Endothelial cell of umbilical vein (primary cell): Measurements from ENCODE around the gene DCPS. TPM values are rescaled to one million over a fixed set of nuclear protein-coding genes. Genes with fewer than 3 reads are reported as not detected.

Experiments
- BruUV-seq: library from RNA; stranded (reverse); fragments of 400-500 nt; replicated peaks from 2 replicates; lab custom pipeline; 2021; lab: Mats Ljungman, UMichigan
- CTCF ChIA-PET: fragments of 300-600, 350-600 bp; sonication (Branson Sonifier 250); formaldehyde crosslinking; loops from one replicate; lab custom pipeline; 2021; ENCODE audit warnings: antibody characterized with exemption, inconsistent platforms; lab: Charles Lee
- POLR2A ChIA-PET: fragments of 300-600, 350-600 bp; sonication (Branson Sonifier 250); formaldehyde crosslinking; loops from one replicate; lab custom pipeline; 2021; ENCODE audit warnings: antibody characterized with exemption, inconsistent platforms; lab: Charles Lee
- DNase-seq: peaks from one replicate; pipeline ENCODE4 v3.0.0-alpha.2; 2011; ENCODE audit warnings: low read depth, low spot score
- FAIRE-seq: peaks from 2 replicates; lab custom pipeline; 2011; peaks lifted over from hg19 to GRCh38; lab: Jason Lieb, UNC
- H2AFZ ChIP-seq: 2 replicates; pipeline ENCODE4 v1.6.0; 2012; ENCODE audit warnings: low read depth, low read length, control low read depth, inconsistent platforms
- H3K27ac ChIP-seq: 2 replicates; pipeline ENCODE4 v1.5.1; 2011; ENCODE audit warnings: low read depth, mild to moderate bottlenecking, control low read depth, low read length, moderate library complexity; ENCODE audit not compliant: insufficient read depth
- H3K27me3 ChIP-seq, 2 experiments: 2 replicates each; pipeline versions ENCODE4 v1.6.0 to v1.6.1; 2011; ENCODE audit warnings: low read length in 2 of 2, mixed read lengths in 1 of 2; ENCODE audit not compliant: control insufficient read depth in 2 of 2, insufficient read depth in 2 of 2
- H3K36me3 ChIP-seq, 2 experiments: 2 replicates in 1 of 2; 3 replicates in 1 of 2; pipeline ENCODE4 v1.5.1; 2011; ENCODE audit warnings: low read length in 2 of 2, mild to moderate bottlenecking in 1 of 2, moderate library complexity in 1 of 2; ENCODE audit not compliant: control insufficient read depth in 2 of 2, insufficient read depth in 2 of 2; ENCODE audit errors: extremely low read depth in 1 of 2
- H3K4me1 ChIP-seq: 3 replicates; pipeline ENCODE4 v1.5.1; 2011; ENCODE audit warnings: mild to moderate bottlenecking, low read length; ENCODE audit not compliant: control insufficient read depth, insufficient read depth; ENCODE audit errors: extremely low read depth
- H3K4me2 ChIP-seq: 2 replicates; pipeline ENCODE4 v1.6.1; 2011; ENCODE audit warnings: low read length, control low read depth, mixed read lengths; ENCODE audit not compliant: insufficient read depth
- H3K4me3 ChIP-seq, 3 experiments: fragments of 200-600 bp in 1 of 3; sonication (generic), shearing (Covaris generic) in 1 of 3; replicated peaks in 1 of 3; 2 replicates each; pipeline ENCODE4 v1.5.1; 2011 to 2016; ENCODE audit warnings: control low read depth in 3 of 3, low read length in 3 of 3, mild to moderate bottlenecking in 2 of 3, inconsistent platforms in 1 of 3, low read depth in 1 of 3, moderate library complexity in 1 of 3; ENCODE audit not compliant: insufficient read depth in 1 of 3
- H3K79me2 ChIP-seq: 2 replicates; pipeline ENCODE4 v1.6.0; 2012; ENCODE audit warnings: low read length, inconsistent platforms; ENCODE audit not compliant: control insufficient read depth, insufficient read depth
- H3K9ac ChIP-seq: replicated peaks from 2 replicates; pipeline ENCODE3; 2011; ENCODE audit warnings: low read length, control low read depth; ENCODE audit not compliant: insufficient read depth; ENCODE audit errors: extremely low read depth
- H3K9me1 ChIP-seq: replicated peaks from 3 replicates; pipeline ENCODE4 v1.6.0; 2011; ENCODE audit warnings: mild to moderate bottlenecking, low read length; ENCODE audit not compliant: control insufficient read depth, insufficient read depth; ENCODE audit errors: extremely low read depth
- H3K9me3 ChIP-seq: replicated peaks from 2 replicates; pipeline ENCODE4 v1.5.1; 2012; ENCODE audit warnings: low read length, inconsistent platforms; ENCODE audit not compliant: control insufficient read depth, insufficient read depth
- H4K20me1 ChIP-seq: replicated peaks from 2 replicates; pipeline ENCODE3; 2011; ENCODE audit warnings: mild to moderate bottlenecking, low read length; ENCODE audit not compliant: control insufficient read depth, insufficient read depth; ENCODE audit errors: extremely low read depth
- CTCF ChIP-seq, 2 donors: IDR thresholded peaks; 1 replicate in 1 of 2; 2 replicates in 1 of 2; pipeline ENCODE4 v1.5.1; 2011; ENCODE audit warnings: low read length in 2 of 2, mild to moderate bottlenecking in 2 of 2, moderate library complexity in 2 of 2, control low read depth in 1 of 2, inconsistent platforms in 1 of 2, low read depth in 1 of 2; ENCODE audit not compliant: insufficient read depth in 1 of 2; ENCODE audit errors: extremely low read depth in 1 of 2
- EZH2 ChIP-seq: IDR thresholded peaks from 2 replicates; pipeline ENCODE4 v1.6.1; 2012; ENCODE audit warnings: borderline replicate concordance, low read depth, mild to moderate bottlenecking, moderate library complexity, low read length, inconsistent platforms; ENCODE audit not compliant: severe bottlenecking
- FOS ChIP-seq: IDR thresholded peaks from 2 replicates; pipeline ENCODE4 v1.6.1; 2011; ENCODE audit warnings: mild to moderate bottlenecking, low read length, moderate library complexity, borderline replicate concordance; ENCODE audit not compliant: insufficient read depth
- GATA2 ChIP-seq: IDR thresholded peaks from 2 replicates; pipeline ENCODE4 v1.7.0; 2011; ENCODE audit warnings: low read depth, mild to moderate bottlenecking, moderate library complexity, mixed read lengths, low read length; ENCODE audit not compliant: insufficient read length, insufficient read depth
- JUN ChIP-seq: IDR thresholded peaks from 2 replicates; pipeline ENCODE4 v1.6.1; 2011; ENCODE audit warnings: borderline replicate concordance, low read depth; ENCODE audit not compliant: insufficient read length, insufficient read depth
- MAX ChIP-seq: IDR thresholded peaks from 2 replicates; pipeline ENCODE4 v1.6.1; 2011; ENCODE audit not compliant: insufficient read depth, insufficient read length
- MYC ChIP-seq: IDR thresholded peaks from one replicate; pipeline ENCODE4 v1.6.1; 2011; ENCODE audit warnings: mild to moderate bottlenecking, low read depth, low read length
- POLR2A ChIP-seq: IDR thresholded peaks from 2 replicates; pipeline ENCODE4 v1.6.1; 2012; ENCODE audit warnings: low read depth, mild to moderate bottlenecking, control low read depth, low read length
- POLR2AphosphoS5 ChIP-seq: IDR thresholded peaks from 2 replicates; pipeline ENCODE4 v1.6.1; 2012; ENCODE audit warnings: low read depth, mild to moderate bottlenecking, control low read depth, low read length, moderate library complexity; ENCODE audit not compliant: insufficient read depth
- dilution Hi-C: fragments of 300-500 bp; cut with MboI; formaldehyde crosslinking; loops from one replicate; pipeline ENCODE4 v1.15.0; 2019; ENCODE audit warnings: low sequenced_read_pairs; ENCODE audit not compliant: extremely low pct_ligation_motif_present
- intact Hi-C: fragments of 100-400 bp; cut with micrococcal nuclease; formaldehyde crosslinking; loops from one replicate; pipeline ENCODE4 v1.10.0; 2022
- polyA plus RNA-seq, 4 experiments: library from polyadenylated mRNA; depleted of rRNA in 3 of 4; stranded (reverse) in 3 of 4; unstranded in 1 of 4; fragments of >200 nt; gene quantifications; 2 replicates each; pipeline versions ENCODE4 v1.2.1 to v1.2.3, GENCODE V29; 2011 to 2012; ENCODE audit warnings: missing spikeins in 1 of 4
- total RNA-seq: library from RNA; stranded (reverse); gene quantifications from 2 replicates; pipeline ENCODE4 v1.2.3, GENCODE V29; 2021

Gene DCPS
- total and polyA plus RNA-seq, 2 donors (not counting 3 experiments of a cell fraction or from before 2014, with no cell fraction given), result 19.6 to 36.0 TPM

DNA sequence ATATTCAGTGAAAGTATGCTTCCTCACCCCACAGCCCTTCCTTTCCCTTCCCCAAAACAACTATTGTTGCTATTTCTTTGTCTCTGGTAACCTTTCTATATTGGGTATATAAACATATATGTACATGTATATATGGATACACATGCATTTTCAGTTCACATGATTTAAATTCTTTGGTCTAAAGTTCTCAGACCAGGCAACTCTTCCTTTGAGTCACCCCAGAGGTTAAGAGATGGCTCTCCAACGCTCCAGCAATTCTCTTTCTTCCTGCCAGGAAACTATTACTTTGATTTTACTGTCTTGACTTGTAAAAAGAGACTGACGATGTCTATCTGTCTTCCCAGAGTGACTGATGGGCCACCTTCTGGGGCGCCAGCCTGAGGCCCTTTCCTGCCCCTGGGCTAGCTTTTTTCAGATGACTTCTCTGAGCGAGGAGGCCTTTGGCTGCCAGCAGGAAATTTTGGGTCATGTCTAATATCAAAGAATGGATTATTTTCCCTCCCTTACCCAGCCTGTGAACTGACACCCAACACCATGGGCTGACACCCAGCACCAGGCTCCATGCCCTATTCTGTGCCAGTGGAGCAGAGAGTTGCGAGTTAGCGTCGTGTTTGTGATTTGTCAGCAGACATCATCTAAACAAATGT lies 37.2 kb downstream of the DCPS start:
- H4K20me1 ChIP-seq, result no peaks in the 10 kb centered on the region
- H3K4me1 ChIP-seq, result peaks cover 51% of the 10 kb centered on the region
- H3K79me2 ChIP-seq, result no peaks in the 10 kb centered on the region
- BruUV-seq, result no TSS peak
- H3K36me3 ChIP-seq, result no peaks in the 10 kb centered on the region
- no peaks in the 10 kb centered on the region for H3K9me3 ChIP-seq
- intact Hi-C loops, result no loop called here
- dilution Hi-C loops, result no loop called here
- H3K4me2 ChIP-seq, result peak overlapping the region; percentile 31
- POLR2A ChIA-PET, result interaction anchor here (1.0 kb wide), 1 partner anchor 13 kb away, joined by 3 read pairs; no protein-coding TSS in a partner anchor
- H3K27me3 ChIP-seq, result no peaks in the 10 kb centered on the region
- no peak overlapping the region for H3K9ac ChIP-seq
- no peak for FAIRE-seq
- no peak for TF ChIP-seq EZH2
- no peak for TF ChIP-seq CTCF (IDR thresholded peaks at IDR 0.05; ENCODE audit: extremely low read depth in 1 of 2, insufficient read depth in 1 of 2, low read depth in 1 of 2, low read length in 2 of 2)
- no peak for TF ChIP-seq MAX
- no peak for TF ChIP-seq POLR2AphosphoS5
- no peak for TF ChIP-seq GATA2
- no peak for TF ChIP-seq JUN
- no peak for TF ChIP-seq MYC
- TF ChIP-seq FOS, result no peak
- no peak for TF ChIP-seq POLR2A
- H3K9me1 ChIP-seq, result no peaks in the 10 kb centered on the region
- DNase-seq, result no peak
- H2AFZ ChIP-seq, result no peak overlapping the region
- peak overlapping the region; percentile 53 for H3K27ac ChIP-seq
- H3K4me3 ChIP-seq, result no peak overlapping the region
- CTCF ChIA-PET, result interaction anchor here (1.0 to 1.9 kb wide), 5 partner anchors 8 to 140 kb away, joined by 3 to 9 read pairs (median 6); partner anchors contain the start of gene ST3GAL4
